ENCODE results near the gene CHRM5. TPM values are rescaled to one million over a fixed set of nuclear protein-coding genes. Genes with fewer than 3 reads are reported as not detected.

CHRM5 gene, protein sequence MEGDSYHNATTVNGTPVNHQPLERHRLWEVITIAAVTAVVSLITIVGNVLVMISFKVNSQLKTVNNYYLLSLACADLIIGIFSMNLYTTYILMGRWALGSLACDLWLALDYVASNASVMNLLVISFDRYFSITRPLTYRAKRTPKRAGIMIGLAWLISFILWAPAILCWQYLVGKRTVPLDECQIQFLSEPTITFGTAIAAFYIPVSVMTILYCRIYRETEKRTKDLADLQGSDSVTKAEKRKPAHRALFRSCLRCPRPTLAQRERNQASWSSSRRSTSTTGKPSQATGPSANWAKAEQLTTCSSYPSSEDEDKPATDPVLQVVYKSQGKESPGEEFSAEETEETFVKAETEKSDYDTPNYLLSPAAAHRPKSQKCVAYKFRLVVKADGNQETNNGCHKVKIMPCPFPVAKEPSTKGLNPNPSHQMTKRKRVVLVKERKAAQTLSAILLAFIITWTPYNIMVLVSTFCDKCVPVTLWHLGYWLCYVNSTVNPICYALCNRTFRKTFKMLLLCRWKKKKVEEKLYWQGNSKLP
- not detected for total RNA-seq

DNA sequence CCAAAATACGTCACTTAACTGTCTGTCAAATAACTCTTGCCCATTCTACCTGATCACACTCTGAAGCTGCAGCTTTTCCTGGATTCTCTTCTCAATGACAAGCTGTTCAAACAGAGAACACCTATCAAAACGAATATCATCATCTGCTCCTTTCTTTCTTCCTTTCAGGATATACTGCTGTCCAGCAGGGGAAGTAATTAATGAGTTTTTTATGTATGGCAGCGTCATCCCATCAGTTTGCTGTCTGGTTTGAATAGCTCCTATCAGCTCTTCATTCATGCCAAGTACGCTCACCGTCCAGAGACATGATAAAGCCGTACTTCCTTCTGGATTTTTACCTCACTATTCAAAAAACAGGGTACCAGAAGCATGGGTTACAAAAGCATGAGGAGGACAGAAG lies at the start of gene CHRM5:
TSS of gene CHRM5 (plus strand) at position 274 of the 400 bp plus-strand sequence. CDS start 94,221 bp downstream, outside the sequence.
- 61% methylated on average over 6 of the region's 6 CpGs for WGBS
- no peak for DNase-seq (ENCODE audit: low spot score in 2 of 2)
- Histone ChIP-seq H3K9me3 (no peaks in the 10 kb centered on the region), H3K36me3 (no peaks in the 10 kb centered on the region), H3K27me3 (no peaks in the 10 kb centered on the region), H3K27ac (no peak within 1 kb of the TSS), H3K4me1 (no peaks in the 10 kb centered on the region), H3K4me3 (no peak within 1 kb of the TSS)
- no peak for TF ChIP-seq POLR2A (IDR thresholded peaks at IDR 0.05)
- TF ChIP-seq POLR2AphosphoS5 (IDR thresholded peaks at IDR 0.05): no peak
- TF ChIP-seq CTCF (IDR thresholded peaks at IDR 0.05): no peak

DNA sequence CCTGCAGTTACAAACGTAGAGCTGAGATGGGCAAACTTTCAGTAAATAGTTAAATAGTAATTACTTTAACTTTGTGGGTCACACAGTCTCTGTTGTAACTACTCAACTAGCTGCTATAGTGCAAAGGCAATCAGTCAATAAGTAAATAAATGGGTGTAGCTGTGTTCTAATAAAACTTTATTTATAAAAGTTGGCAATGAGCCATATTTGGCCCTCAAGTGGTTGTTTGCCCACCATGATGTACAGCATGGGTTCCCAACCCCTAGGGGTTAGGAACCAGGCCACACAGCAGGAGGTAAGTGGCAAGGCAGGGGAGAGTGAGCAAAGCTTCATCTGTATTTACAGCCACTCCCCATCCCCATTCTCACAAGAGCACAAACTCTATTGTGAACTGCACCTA lies 44.9 kb upstream of the CHRM5 start:
- H3K36me3 ChIP-seq: no peaks in the 10 kb centered on the region
- H3K9me3 ChIP-seq: no peaks in the 10 kb centered on the region
- H3K4me1 ChIP-seq: no peaks in the 10 kb centered on the region
- no peaks in the 10 kb centered on the region for H3K27me3 ChIP-seq
- TF ChIP-seq EP300 (IDR thresholded peaks at IDR 0.05) (no peak), POLR2AphosphoS5 (IDR thresholded peaks at IDR 0.05) (no peak)
- 90% methylated on average over 1 of the region's 1 CpG for WGBS
- no peak overlapping the region for H3K27ac ChIP-seq
- no peak overlapping the region for H3K4me3 ChIP-seq
- no peak for DNase-seq (ENCODE audit: low spot score in 2 of 2)

- H3K27me3 ChIP-seq: no peaks in the 10 kb centered on the region
- 90% methylated on average over 4 of the region's 4 CpGs for WGBS
- no peak for TF ChIP-seq POLR2A (IDR thresholded peaks at IDR 0.05)
- no peak for TF ChIP-seq POLR2AphosphoS5 (IDR thresholded peaks at IDR 0.05)
- no peak for TF ChIP-seq CTCF (IDR thresholded peaks at IDR 0.05)
- no peak for TF ChIP-seq EP300 (IDR thresholded peaks at IDR 0.05)
- H3K4me1 ChIP-seq: no peaks in the 10 kb centered on the region
- DNase-seq (ENCODE audit: low spot score in 2 of 2): no peak
- no peak overlapping the region for H3K27ac ChIP-seq
- H3K36me3 ChIP-seq: no peaks in the 10 kb centered on the region
- no peaks in the 10 kb centered on the region for H3K9me3 ChIP-seq
- H3K4me3 ChIP-seq: no peak overlapping the region
Measured at GRCh38 chr15:33926260-33926659, 42.0 kb upstream of the CHRM5 start.

DNA sequence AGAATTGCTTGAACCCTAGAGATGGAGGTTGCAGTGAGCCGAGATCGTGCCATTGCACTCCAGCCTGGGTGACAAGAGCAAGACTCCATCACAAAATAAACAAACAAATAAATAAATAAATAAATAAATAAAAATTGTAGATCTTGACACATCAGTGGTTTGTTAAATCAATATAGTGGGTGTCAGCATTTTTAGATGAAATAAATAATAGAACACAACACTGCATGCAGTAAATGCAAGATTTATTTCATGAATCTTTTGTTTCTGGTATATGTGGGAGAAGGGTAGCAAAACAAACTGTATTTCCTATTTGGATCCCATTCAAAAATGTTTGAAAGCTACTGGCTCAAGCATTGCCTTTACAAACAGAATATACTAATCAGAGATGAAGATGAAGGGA lies 35.6 kb upstream of the CHRM5 start:
- Histone ChIP-seq H3K27me3 (no peaks in the 10 kb centered on the region), H3K4me1 (no peaks in the 10 kb centered on the region), H3K9me3 (no peaks in the 10 kb centered on the region), H3K4me3 (no peak overlapping the region), H3K36me3 (no peaks in the 10 kb centered on the region), H3K27ac (no peak overlapping the region)
- TF ChIP-seq POLR2A (IDR thresholded peaks at IDR 0.05): no peak
- no peak for TF ChIP-seq POLR2AphosphoS5 (IDR thresholded peaks at IDR 0.05)
- no peak for TF ChIP-seq EP300 (IDR thresholded peaks at IDR 0.05)
- TF ChIP-seq CTCF (IDR thresholded peaks at IDR 0.05): no peak
- 95% methylated on average over 2 of the region's 2 CpGs for WGBS
- DNase-seq (ENCODE audit: low spot score in 2 of 2): no peak

DNA sequence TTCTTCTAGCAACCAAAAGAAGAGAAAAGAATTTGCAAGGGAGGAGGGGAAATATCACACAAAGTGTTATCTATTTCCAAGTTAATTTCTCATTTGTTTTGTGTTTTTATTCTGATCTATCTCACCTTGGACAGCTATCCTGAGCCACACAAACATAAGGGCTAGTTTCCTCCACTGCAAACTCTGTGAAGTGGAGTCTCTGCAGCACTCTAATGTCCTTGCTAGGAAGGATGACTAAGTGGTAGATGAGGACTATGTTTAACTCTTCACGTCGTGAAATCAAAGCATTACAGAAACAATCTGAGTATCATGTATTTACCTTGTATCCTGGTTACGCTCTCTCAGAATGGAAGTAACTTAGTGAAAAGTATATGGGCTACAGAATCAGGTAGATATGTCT lies 33.9 kb upstream of the CHRM5 start:
- Histone ChIP-seq H3K27ac (no peak overlapping the region), H3K36me3 (no peaks in the 10 kb centered on the region), H3K9me3 (no peaks in the 10 kb centered on the region), H3K27me3 (no peaks in the 10 kb centered on the region), H3K4me1 (no peaks in the 10 kb centered on the region), H3K4me3 (no peak overlapping the region)
- WGBS: 83% methylated on average over 3 of the region's 3 CpGs
- no peak for DNase-seq (ENCODE audit: low spot score in 2 of 2)
- TF ChIP-seq POLR2A (IDR thresholded peaks at IDR 0.05) (no peak), EP300 (IDR thresholded peaks at IDR 0.05) (no peak), POLR2AphosphoS5 (IDR thresholded peaks at IDR 0.05) (no peak), CTCF (IDR thresholded peaks at IDR 0.05) (no peak)
